ENCODE measurements around the gene VMAC.

DNA sequence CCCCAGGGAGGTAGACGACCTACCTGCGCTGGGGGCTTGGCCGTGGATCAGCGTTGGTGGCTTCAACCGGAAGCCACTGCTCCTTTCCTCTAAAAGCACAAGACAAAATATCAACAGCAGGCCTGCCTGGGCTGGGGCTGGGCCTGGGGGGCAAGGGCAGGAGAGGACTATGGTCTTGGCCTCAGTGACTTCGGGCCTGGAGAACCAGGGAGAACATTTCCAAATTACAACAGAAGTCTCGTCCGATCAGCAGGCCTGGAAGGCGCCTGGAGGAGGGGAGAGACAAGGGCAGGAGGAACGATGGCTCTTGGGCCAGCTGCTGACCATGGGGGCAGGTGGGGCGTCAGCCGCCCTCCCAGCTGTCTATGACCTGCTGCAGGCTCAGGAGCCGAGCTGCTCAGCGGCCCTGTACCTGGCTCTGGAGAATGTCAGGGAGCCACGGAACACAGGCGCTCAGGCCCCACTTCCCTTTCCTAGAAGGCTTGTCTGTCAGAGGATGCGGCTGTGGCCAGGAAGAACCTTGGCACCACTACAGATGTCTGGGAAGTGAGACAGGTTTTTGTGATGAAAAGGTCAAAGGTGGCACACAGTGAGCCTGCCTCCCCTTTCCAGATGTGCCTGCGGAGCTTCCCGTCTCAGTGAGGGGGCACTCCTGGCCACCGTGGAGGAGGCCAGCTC is 28.9 kb downstream of the VMAC start:
- TF ChIP-seq SP2 (IDR thresholded peaks at IDR 0.05; ENCODE audit: extremely low read depth, low read depth, low read length, poor library complexity, severe bottlenecking) (no peak), THRAP3 (IDR thresholded peaks at IDR 0.05; ENCODE audit: borderline replicate concordance) (no peak), NFIX (CRISPR knock-in tag; IDR thresholded peaks at IDR 0.05; ENCODE audit: low read depth) (no peak)
